Omental fat pad (tissue), 4 donors: ENCODE results near the gene GRB7. TPM values are rescaled to one million over a fixed set of nuclear protein-coding genes. Genes with fewer than 3 reads are reported as not detected.

Source experiments
- ATAC-seq: fragments of 150-250 bp; one replicate; pipeline ENCODE4 v1.9.1; 2016; ENCODE audit warnings: mild to moderate bottlenecking, moderate library complexity; ENCODE audit not compliant: low FRiP score
- DNase-seq: peaks from one replicate; pipeline ENCODE4 v3.0.0-alpha.2; 2019; ENCODE audit warnings: low spot score
- CTCF ChIP-seq, 3 donors: fragments of 450-650 bp; IDR thresholded peaks; one replicate each; pipeline ENCODE4 v1.5.1; 2016 to 2017; ENCODE audit warnings: antibody characterized with exemption in 3 of 3, mild to moderate bottlenecking in 3 of 3, moderate library complexity in 2 of 3
- total RNA-seq, 4 donors: library from RNA; depleted of rRNA; stranded (reverse); fragments of >200 nt; gene quantifications; one replicate each; pipeline ENCODE4 v1.1.0, GENCODE V29; 2016

Gene GRB7
- total RNA-seq, 4 donors from 2014 or later = 13.0 to 19.3 (median 14.0) TPM; not detected in 1

- no peak for ATAC-seq
- no peak for TF ChIP-seq CTCF (IDR thresholded peaks at IDR 0.05)
Observed at GRCh38 chr17:39781861-39782213, 44.1 kb downstream of the GRB7 start.

DNA sequence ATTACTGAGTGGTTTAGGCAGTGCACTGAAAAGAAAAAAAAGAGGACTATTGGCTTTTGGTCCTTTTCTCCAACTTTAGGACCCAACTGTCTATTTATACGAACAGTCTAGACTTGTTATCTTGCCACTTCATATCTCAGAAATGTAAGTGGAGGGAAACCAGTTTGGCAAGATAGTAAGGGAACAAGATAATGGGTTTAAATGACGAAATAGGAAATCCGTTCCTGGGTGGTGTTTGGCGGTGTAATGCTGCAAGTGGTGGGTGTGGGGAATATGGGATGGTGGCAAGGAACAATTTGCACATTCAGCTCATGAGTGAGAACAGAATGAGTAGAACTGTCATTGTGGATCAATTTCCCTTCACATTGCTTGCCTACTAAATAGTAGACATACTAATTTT is 44.7 kb downstream of the GRB7 start:
- ATAC-seq (no peak), DNase-seq (no peak)
- no peak for TF ChIP-seq CTCF (IDR thresholded peaks at IDR 0.05)

More at GRCh38 chr17:39781861-39782213, 44.1 kb downstream of the GRB7 start:
- DNase-seq = no peak

DNA sequence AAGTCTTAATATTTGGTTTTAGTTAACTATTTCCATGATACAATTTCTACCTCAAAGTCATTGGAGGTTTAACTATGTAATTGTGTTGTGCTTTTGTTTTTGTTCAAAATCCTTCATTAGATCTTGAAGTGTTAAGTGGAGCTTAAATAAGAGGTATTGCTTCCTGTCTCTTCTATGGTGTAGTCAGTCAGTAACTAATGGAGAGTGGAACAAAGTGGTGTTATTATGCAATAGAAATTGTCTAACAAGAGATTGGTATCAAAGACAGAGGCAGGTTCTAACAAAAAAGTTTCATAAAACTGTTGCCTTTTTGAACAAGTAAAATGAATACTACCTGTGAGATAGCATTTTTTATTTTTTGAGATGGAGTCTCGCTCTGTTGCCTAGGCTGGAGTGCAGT is 45.2 kb downstream of the GRB7 start:
- no peak for TF ChIP-seq CTCF (IDR thresholded peaks at IDR 0.05)
- ATAC-seq (no peak), DNase-seq (no peak)

- no peak for TF ChIP-seq CTCF (IDR thresholded peaks at IDR 0.05)
- no peak for ATAC-seq
- DNase-seq = no peak
Observed at GRCh38 chr17:39787041-39787440, 49.3 kb downstream of the GRB7 start.

- ATAC-seq (no peak), DNase-seq (no peak)
- no peak for TF ChIP-seq CTCF (IDR thresholded peaks at IDR 0.05)
Observed at GRCh38 chr17:39787743-39788484, 50.2 kb downstream of the GRB7 start.

DNA sequence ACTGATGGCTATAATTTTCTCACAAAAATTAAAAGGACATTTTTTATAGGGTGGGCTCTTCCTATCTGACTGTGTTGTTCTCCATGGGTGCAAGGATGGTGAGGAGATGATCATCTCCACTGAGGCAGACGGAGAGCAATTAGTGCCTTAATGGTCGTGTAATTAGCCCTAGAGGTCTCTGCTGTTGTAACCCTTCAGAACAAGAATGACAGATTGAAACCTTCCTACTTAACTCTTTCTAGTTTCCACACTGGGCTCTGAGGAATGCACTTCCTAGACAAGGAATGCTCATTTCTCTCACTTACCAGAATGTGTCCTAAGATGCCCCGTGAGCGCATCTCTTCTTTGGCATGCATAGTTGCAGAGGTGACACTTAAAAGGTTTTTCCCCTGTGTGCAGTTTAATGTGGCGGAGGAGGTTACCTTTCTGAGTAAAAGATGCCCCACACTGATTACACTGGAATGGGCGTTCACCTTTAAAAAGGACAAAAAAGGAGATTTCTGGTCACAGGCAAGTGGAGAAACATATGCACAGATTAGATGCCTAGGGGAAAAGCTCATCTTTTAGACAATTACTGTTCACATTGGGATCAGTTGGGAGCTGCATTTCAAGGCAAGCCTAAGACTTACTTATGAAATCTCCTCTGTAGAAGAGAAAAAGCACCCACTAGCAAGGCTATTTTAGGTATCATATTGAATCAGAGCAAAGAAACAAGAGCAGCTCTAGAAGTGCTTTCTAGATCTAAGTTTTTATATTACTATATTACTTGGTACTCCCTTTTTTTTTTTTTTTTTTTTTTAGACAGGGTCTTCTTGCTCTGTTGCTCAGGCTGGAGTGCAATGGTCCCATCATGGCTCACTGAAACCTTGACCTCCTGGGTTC is 53.6 kb downstream of the GRB7 start:
- TF ChIP-seq CTCF (IDR thresholded peaks at IDR 0.05) = no peak
- no peak for DNase-seq
- no peak for ATAC-seq
